NCI-H2227 treated with DMSO at 0.1 percent for 48 hours (cell line): ENCODE measurements around the gene CCNG2.
"Not testable (repeated sequence)": the region's sequence is repeated elsewhere in the genome, so short reads cannot be mapped to it uniquely, and the experiment has no call there.

Experiments
- DNase-seq: peaks from one replicate; lab custom pipeline; 2025; lab: John Stamatoyannopoulos, UW

CCNG2 gene, protein sequence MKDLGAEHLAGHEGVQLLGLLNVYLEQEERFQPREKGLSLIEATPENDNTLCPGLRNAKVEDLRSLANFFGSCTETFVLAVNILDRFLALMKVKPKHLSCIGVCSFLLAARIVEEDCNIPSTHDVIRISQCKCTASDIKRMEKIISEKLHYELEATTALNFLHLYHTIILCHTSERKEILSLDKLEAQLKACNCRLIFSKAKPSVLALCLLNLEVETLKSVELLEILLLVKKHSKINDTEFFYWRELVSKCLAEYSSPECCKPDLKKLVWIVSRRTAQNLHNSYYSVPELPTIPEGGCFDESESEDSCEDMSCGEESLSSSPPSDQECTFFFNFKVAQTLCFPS

DNA sequence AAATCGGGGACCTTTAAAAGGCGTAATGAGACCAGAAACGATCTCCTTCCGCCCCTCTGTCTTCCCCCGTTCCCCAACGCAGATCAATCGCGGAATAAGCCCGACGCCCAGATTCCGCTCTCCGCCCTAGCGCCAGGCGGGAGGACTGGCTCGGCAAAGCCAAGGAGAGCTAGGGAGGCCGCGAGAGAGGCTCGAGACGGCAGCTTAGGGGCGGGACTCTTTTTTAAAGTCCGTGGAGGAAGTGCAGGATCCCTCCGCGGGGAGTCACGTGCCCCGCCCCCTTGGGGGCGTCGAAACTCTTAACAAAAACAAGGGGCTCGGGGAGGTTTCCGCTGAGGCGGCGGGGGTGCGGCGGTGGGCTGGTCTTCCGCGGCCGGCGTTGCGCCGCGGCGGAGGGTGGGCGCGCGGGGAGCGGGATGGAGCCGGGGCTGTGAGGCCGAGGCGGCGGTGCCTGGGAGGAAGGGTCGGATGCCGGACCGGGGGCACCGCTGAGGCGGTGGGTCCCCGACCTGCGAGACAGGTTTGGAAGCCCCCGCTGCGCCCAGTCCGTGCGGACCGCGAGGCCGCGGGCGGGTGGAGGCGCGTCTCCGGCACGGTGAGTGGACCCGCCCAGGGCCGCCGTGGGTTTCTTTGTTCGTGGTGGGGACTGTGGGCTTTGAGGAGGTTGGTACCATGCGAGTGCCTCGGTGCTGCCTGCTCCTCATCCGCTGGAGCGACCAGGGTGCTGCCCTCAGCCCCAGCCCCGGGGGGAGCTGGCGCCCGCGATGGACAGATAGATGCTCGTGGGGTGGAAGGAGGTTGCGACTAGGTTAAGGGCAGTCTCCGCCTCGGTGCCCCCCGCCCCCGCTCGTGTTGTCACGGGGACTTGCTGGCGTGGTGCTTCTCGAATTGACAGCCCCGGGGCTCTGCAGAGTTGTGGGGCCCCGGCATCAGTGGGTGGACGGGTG, at the start of gene CCNG2:
TSS of gene CCNG2 (plus strand) at position 296 of the 947 bp plus-strand sequence. CDS start 1,326 bp downstream, outside the sequence.
- peak; percentile 93 for DNase-seq

DNA sequence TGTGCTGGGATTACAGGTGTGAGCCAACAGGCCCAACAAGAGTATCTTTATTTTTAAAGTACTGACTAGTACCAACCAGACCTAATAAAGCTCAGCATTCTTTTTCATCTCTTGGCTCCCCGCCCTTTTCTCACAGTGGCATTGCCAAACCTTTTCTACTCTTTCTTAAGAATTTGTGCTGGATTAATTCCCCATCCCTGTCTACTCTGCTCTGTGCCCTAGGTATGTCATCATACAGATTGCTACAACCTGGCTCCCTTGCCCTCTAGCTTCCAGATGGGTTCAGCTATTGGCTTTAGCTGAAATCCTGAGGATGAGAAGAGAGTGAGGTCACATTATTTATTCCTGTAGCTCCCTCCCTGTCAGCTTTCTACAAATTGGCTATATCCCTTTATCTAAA, 46.3 kb upstream of the CCNG2 start:
- DNase-seq: no peak

DNA sequence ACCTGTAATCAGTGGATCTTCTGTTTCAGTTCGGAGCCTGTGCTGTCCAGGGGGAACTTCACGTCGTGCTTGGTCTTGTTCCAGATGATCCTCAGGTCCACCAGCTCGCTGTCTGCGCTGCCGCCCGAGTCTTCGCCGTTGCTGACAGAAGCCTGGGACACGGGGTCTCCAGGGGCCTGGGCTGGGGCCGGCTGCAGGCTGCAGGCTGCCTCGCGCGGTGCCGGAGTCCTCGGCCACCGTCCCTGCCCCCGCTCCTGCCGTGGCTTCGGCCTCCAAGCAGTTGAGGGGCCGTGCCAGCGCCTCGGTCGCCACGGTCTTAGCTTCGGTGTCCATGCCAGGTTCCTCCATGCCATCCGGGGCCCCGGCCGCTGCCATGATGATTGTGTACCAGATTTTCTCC, 43.9 kb upstream of the CCNG2 start:
- no peak for DNase-seq

DNA sequence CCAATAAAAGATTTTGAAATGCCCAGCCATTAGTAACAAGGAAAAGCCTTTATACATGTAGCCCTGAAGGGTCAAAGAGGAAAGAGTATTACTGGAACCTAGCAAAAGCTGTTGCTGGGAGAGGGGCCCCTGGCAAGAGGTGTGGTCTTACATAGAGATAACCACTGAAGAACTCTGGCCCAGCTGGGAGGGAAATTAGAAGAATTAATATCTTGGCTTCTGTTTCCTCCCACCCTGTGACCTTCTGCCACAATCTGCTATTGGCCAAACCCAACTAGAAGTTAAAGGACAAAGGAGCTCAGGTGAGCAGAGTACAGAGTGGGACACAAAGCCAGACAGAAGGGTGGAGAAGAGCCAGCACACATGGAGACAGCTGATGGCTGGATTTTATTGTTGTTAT, 39.3 kb upstream of the CCNG2 start:
- DNase-seq: no peak

DNA sequence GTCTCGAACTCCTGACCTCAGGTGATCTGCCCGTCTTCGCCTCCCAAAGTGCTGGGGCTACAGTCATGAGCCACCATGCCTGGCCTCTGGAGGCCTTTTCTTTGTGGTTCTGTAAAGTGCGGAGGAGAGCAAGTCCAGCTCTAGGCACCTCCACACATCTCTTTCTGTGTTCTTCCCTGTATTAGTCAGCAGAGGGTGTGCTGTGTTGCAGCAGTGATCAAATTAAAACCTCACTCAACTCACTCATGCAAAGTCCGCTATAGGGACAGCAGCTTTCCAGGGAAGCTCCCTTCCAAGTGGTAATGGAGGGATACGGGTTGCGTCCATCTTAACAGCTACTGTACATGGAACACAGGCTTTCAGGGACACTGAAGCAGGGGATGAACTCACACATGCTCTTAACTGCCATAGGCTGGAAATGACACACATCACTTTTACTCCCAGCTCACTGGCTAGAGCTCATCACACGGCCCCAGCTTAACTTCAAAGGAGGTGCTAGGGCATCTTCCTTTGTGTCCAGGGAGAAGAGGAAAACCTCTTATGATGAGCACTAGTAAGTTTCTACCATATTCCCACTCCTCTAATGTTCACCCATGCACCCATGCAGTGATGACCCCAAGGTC, 36.0 kb upstream of the CCNG2 start:
- DNase-seq: no peak

DNA sequence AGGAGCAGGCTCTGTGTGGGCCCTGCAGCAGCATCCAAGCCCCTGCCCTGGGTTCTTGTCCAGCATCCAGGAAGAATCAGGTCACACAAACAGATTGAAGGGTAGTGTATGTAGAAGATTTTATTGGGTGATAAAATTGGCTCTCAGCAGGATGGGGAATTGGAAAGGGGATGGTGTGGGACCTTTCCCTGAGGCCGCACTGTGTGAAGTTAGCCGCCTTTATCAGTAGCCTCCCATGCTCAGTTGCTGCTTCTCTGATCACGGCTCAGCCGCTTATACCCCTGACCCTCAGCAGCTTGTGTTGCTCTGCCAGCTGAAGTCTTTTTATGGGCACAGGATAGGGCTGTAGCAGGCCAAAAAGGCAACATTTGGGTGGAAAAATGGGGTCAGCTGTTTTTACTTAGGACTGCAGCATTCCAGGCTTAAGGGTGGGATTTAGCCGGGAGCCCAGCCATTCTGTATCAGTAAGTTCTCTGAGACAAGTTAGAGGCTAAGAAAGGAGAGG, 35.2 kb upstream of the CCNG2 start:
- DNase-seq: no peak

DNA sequence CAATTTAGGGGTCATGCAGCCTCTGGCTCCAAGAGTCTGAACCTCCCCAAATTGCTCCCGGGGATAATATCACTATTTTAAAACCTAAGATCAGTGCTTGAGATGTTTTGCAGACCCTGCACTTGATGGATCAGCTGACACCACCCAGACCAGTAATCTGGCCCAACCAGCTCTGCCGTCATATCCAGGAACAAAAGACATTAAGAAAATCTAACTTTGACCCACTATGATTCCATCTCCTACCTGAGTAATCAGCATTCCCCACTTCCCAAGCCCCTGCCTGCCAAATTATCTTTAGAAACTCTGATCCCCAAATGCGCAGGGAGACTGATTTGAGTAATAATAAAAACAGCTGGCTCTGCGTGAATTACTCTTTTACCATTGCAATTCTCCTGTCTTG, 34.4 kb upstream of the CCNG2 start:
- no peak for DNase-seq

DNA sequence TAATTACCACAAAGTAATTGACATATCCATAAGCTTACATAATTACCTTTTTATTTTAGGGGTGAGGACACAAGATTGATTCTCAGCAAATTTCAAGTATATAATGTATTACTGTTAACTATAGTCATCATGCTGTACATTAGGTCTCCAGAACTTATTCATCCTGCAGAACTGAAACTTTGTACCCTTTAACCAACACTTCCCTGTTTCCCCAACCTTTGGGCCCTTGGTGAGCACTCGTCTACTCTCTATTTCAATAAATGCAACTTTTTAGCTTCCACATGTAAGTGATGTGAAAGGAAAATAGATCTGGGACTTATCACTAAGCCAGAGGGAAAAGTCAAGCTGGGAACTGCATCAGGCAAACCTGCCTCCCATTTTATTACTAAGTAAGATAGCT, 33.6 kb upstream of the CCNG2 start:
- DNase-seq: no peak

DNA sequence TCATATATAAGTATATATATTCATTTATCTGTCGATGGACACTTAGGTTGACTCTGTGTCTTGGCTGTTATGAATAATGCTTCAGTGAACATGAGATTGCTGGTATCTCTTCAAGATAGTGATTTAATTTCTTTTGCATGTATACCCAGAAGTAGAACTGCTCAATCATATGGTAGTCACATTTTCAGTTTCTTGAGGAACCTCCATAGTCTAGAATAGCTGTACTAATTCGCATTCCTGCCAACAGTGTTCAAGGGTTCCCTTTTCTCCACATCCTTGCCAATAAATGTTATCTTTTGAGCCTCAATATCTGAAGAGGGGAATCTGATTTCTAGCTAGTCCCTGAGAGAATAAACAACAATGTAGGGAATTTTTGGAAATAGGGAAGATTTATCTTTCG, 32.4 kb upstream of the CCNG2 start:
- DNase-seq: no peak

DNA sequence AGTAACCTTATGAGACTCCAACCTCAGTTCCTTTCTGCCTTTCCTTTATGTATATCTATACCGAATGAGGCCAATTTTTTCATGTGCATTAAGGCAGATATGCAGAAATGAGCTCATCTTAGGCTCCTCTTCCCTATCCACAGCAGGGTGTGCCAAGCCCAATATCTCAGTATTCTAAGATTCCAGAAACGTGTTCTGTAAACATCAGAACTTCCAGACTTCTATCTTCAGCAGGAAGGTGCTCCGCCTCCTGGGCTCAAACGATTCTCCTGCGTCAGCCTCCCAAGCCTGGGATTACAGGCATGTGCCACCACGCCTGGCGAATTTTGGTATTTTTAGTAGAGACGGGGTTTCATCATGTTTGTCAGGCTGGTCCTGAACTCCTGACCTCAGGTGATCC, 31.0 kb upstream of the CCNG2 start:
- DNase-seq: no peak

DNA sequence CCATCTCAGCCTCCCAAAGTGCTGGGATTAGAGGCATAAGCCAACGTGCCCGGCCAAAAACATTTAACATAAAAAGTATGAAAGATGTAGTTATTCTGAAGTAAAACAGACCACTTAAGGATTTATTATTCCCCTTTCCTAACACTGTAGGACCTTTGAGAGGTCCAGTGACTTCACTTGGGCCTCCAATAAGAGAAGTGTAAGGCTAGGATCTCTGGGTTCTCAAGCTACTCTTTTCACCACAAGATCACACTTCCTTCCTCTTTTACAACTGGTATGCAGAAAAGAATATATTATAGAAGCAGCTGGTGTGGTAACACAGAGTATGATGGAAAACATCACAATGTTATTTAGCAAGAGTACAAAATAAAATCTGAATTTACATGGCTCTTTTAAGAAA, 30.2 kb upstream of the CCNG2 start:
- DNase-seq: no peak

DNA sequence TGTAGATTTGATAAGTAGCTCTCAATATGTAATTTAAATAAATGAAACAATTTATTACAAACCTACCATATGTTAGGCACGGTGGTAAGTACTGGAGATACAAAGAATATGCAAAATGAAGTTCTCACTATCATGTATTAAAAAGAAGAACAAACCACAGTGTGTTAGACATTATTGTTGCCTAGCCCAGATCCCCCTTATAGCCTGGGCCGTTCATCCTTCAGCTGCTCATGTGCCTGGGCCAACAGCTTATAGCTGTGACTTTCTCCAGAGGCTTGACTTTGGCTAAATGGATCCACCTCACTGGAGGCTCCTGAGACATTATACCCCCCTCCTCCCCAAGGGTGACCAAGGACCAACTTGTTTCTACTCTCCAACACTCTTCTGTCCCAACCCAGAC, 29.8 kb upstream of the CCNG2 start:
- DNase-seq: no peak

DNA sequence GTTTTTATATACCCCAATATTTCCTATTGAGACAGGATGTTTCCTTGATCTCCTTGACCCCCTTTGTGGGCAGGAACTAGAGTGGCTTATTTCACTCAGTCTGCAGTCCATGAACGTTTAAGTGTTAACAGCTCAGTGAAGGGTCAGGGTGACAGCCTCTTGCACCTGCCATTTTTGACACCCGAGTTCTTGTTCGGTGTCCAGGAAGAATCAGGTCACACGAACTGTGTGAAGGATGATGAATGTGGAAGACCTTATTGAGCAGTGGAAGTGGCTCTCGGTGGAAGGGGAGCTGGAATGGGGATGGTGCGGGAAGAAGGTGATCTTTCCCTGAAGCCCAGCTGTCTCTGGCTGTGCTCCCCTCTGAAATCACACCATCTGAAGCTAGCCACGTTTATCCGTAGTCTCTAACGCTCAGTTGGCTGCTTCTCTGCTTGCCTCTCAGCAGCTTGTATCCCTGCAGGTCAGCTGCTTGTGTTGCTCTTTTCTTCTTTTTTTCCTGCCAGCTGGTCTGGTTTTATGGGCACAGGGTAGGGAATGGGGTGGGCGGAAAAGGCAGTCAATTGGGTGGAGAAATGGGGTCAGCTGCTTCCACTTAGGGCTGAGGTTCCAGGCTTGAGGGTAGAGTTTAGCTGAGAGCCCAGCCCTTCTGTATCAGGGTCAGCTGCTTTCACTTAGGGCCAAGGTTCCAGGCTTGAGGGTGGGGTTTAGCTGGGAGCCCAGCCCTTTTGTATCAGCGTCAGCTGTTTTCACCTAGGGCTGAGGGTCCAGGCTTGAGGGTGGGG, 29.0 kb upstream of the CCNG2 start:
- no peak for DNase-seq

DNA sequence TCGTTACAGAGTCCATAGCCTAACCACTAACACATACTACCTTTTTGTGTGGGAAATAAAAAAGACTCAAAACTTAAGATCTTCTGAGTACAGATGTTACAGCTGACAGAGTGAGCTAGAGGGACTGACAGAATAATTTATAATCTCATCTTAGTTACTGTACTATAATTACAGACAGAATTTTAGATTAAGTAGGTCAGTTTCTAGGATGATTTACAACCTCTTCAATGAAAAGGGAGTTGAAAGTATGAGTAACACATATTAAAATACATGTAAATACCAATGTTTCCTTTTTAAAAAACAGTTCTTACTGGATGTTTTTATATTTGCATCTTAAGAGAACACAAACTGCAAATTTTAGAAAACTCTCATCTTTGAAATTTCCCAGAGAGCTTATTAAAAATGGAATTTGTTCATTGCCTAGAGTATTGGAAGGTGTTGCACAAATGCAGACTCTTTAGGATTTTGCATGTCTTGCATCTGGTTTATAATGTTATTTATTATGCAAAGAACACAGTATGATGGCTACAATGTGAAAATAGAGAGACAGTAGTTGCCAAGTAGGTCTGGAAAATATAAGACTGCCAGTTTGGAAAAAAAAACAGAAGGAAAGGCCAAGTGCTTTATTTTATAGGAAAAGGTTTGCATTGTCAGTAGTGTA, 24.2 kb upstream of the CCNG2 start:
- no peak for DNase-seq

DNA sequence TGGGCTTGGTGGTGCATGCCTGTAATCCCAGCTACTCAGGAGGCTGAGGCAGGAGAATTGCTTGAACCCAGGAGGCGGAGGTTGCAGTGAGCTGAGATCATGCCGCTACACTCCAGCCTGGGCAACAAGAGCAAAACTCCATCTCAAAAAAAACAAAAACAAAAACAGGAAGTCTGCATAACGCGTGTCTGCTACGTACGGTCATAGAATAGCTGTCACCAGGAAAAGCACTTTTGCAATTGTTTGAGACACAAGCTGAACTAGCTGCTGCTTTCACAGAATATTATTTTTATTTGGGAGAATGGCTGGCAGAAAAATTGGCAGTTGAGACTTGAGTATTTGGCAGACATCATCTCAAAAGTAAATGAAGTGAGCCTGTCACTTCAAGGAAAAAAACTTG, 19.6 kb upstream of the CCNG2 start:
- not testable (repeated sequence) for DNase-seq

DNA sequence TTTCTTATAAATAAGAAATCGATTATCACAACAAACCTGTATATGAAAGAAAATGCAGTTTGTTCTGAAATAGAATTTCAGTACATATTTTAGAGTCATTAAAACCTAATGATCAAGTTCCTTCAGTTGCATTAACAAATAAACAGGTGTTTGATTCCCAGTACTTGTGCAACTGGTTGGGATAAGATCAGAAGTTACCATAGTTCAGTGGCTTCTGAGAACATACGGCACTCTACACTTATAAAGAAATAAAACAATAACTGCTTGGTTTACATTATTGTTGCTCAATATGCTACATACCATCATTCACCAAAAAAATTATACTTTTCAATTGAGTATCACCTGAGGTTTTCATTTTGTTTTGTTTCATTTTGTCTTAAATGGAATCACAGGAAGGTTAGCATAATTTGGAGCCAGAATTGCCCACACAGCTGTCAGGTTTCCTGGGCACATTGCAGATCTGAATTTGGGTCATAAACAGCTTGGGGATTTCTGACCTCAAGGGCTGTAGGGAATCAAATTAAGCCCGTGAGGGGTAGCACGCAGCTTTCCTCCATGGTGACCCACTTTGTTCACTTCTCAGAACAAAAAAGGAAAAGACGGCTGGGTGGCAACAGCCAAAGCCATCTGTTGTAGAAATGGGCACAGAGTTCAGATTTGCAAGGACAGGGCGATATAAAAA, 14.9 kb upstream of the CCNG2 start:
- no peak for DNase-seq

DNA sequence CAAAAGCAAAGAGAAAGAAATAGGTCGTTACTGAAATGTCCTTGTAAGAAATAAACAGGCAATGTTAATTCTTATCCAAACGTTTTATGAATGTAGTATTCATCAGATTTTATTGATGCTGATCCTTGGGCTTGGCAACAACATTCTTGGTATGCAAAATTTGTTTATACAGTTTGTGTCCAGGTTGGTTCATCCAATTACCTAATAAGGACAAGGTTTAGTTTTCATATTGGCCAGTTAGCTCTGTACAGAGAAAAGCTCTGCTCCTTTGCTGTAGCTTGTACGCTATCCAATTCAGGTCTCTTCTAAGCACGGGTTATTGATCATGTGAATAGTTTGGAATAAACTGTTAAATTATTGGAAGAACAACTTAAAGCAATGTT, 14.4 kb upstream of the CCNG2 start:
- DNase-seq: no peak

DNA sequence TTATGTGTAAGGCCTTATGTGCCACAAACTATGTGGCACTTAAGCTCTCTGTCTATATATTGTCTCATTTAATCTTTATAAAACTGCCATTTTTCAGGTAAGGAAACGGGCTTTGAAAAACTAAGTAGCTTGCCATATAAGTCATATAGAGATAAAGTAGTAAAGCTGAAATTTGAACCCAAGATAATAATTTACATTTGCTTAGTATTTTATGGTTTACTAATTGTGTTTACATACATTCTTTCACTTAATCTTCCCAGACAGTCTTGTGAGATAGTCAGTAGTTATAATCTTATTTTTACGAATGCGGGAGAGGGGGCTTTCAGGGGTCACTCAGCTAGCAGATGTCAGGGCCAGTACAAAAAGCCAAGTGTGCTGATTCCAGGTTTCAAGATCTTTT, 13.9 kb upstream of the CCNG2 start:
- no peak for DNase-seq

DNA sequence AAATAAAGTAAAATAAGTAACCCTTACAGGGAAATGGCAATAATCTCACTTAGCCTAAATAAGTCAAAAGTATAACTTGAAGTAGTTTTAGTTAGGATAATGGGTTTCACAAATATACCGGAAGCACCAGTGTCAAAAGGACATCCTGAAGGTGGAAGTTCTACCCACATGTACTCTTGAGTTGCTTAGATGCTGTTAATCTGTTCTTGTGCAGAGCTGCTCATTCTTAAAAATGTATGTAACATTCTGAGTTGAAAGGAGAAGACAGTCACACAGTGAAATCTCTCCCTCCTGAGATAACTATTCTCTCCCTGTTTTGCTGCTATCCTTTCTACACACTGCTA, 11.2 kb upstream of the CCNG2 start:
- DNase-seq: no peak

DNA sequence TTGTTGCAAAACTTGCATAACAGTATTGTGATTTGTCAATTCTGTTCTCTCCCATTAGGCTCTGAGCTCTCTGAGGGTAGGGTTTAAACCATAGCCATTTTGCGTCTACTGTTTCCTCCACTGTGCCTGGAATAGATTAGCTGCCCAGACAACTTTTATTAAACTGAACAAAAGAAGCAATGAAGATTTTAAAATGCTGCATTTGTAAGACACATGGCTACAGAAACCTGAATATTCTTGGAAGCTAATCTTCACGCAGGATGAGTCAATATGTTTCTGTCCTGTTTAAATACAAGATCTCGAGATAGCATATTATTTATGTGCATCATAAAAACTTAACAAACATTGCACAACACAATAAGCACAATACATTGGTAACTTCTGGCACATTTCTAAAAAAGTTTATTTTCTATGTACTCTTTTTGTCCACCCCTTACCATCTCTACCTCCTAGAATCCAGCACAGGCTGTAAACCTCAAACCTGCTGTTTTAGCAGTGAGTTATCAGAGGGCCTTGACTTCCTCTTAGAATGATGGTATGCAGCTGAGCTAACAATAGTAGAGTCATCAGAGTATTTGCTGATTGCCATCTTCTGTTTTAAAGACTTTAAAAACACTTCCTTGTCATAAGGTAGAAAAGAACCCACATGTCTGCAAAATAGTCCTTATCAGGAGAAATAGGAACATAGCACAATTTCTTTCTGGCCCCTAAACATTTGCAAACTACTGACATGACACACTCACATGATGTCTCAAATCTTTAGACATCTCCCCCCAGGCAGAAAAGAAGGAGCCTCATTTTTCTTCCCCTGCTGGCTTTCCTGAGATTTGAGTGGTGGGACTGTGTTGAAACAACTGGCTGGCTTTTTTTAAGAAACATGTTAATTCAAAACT, 10.6 kb upstream of the CCNG2 start:
- no peak for DNase-seq
